Loucy (cell line): ENCODE data around the gene BTN2A1.

ENCODE experiments used
- CTCF ChIP-seq: fragments of 200-600 bp; sonication (generic); conservative IDR thresholded peaks from 2 replicates; pipeline ENCODE4 v1.5.1; 2014; ENCODE audit warnings: mild to moderate bottlenecking, antibody characterized with exemption, low read length
- EZH2phosphoT487 ChIP-seq: fragments of 200-600 bp; IDR thresholded peaks from 2 replicates; pipeline ENCODE4 v1.6.1; 2018; ENCODE audit warnings: antibody characterized with exemption, mild to moderate bottlenecking, moderate library complexity, borderline replicate concordance

- TF ChIP-seq CTCF: no peak
- TF ChIP-seq EZH2phosphoT487: no peak
Measured at GRCh38 chr6:26430787-26431186, 27.0 kb upstream of the BTN2A1 start.
